ENCODE measurements around the gene SUPT20H.

- TF ChIP-seq CTCF (conservative IDR thresholded peaks at IDR 0.05): no peak
- TF ChIP-seq ZFX (IDR thresholded peaks at IDR 0.05): no peak
These were observed 49.1 kb downstream of the SUPT20H start for GRCh38 chr13:37010424-37010823.
